ENCODE data around the gene ANO7. TPM values are rescaled to one million over a fixed set of nuclear protein-coding genes. Genes with fewer than 3 reads are reported as not detected.

ANO7 gene
- total and polyA plus RNA-seq, 2 of the 8 experiments (the other 6 are each of a cell fraction or from before 2014, with no cell fraction given) = 3.2 to 6.9 TPM

DNA sequence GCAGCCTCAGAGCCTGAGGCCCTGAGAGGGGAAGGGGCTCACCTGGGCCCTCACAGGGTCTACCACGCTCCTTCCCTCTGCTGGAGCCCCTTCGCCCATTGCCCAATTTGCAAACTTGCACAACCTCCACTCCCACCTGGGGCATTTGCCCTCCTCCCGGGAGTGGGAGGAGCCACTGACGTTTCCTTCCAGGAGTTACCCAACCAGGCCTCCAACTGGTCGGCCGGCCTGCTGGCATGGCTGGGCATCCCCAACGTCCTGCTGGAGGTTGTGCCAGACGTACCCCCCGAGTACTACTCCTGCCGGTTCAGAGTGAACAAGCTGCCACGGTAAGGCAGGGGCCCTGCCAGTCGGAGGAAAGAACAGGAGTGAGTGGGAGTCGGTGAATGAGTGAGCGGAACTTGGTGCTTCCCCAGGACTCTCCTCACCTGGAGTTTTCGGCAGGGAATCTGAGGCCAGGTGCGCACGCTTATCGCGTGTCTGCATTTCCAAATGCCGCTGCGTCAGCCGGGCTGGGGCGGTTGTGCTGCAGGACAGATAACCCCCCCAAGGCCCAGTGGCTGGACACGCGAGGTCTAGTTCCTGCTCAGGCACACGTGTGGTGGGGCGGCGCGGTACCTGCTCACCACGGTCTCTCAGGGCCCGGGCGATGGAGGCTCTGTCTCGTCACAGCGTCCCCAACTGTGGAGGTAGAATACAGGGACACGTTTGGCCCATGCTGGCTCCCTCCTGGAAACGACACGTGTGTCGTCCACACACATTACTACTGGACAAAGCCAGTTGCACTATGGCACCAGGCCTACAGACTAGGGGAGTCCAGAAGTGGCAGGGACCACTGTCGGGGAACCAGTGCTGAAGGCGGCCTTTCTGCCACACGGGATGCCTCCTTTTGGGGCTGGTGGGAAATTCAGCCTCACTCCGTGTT is 11.7 kb downstream of the ANO7 start:
- Histone ChIP-seq H3K18ac (ENCODE audit: extremely low read depth, low read length) (no peak overlapping the region), H3K23ac (ENCODE audit: insufficient read length) (no peak overlapping the region), H3K36me3 (ENCODE audit: control insufficient read depth in 2 of 4, insufficient read depth in 4 of 4, low read length in 3 of 4) (no peaks in the 10 kb centered on the region), H3K4me3 (ENCODE audit: extremely low read depth in 1 of 4, insufficient read depth in 2 of 4, low read depth in 3 of 4, low read length in 4 of 4) (no peak overlapping the region), H3K4ac (replicated peaks; ENCODE audit: insufficient read length, low read depth, low read length) (no peak overlapping the region), H3K4me2 (ENCODE audit: insufficient read depth in 1 of 2, low read depth in 2 of 2, low read length in 2 of 2) (no peak overlapping the region), H2AFZ (ENCODE audit: low read length) (no peak overlapping the region), H3K79me2 (ENCODE audit: control insufficient read depth in 1 of 2, insufficient read depth in 2 of 2, low read length in 2 of 2) (no peaks in the 10 kb centered on the region), H2BK120ac (replicated peaks; ENCODE audit: low read depth, low read length) (no peak overlapping the region), H2AK5ac (ENCODE audit: low read depth, low read length) (no peak overlapping the region), H3K27me3 (replicated peaks in 1 of 4; ENCODE audit: control insufficient read depth in 3 of 4, extremely low read depth in 1 of 4, insufficient read depth in 3 of 4, low read length in 3 of 4) (no peaks in the 10 kb centered on the region; a peak in 1 of 7 replicates), H4K5ac (ENCODE audit: insufficient read length, low read depth, low read length) (no peak overlapping the region), H3K9me3 (ENCODE audit: insufficient read depth in 2 of 2, low read depth in 1 of 2, low read length in 1 of 2) (no peaks in the 10 kb centered on the region), H4K91ac (replicated peaks; ENCODE audit: insufficient read length, low read length) (no peak overlapping the region), H2BK15ac (ENCODE audit: low read length) (no peak overlapping the region), H3K9ac (replicated peaks in 1 of 4; ENCODE audit: extremely low read depth in 1 of 4, low read depth in 3 of 4, low read length in 3 of 4) (no peak overlapping the region; a peak in 1 of 7 replicates), H3K79me1 (ENCODE audit: low read depth, low read length) (no peaks in the 10 kb centered on the region), H4K8ac (ENCODE audit: extremely low read depth, insufficient read depth, low read length) (peak overlapping the region; percentile 79; the same call in 1 of the 2 replicates), H3K27ac (ENCODE audit: low read depth, low read length) (no peak overlapping the region), H2BK5ac (ENCODE audit: low read depth, low read length) (peak overlapping the region; percentile 52; the same call in 1 of the 2 replicates), H4K20me1 (replicated peaks in 1 of 2; ENCODE audit: control insufficient read depth in 1 of 2, insufficient read depth in 2 of 2, low read length in 2 of 2) (peaks cover 0 to 3% of the 10 kb centered on the region in 2 experiments), H2BK20ac (ENCODE audit: low read length) (no peak overlapping the region), H2BK12ac (ENCODE audit: low read depth, low read length) (peak overlapping the region; percentile 60; the same call in 1 of the 2 replicates), H3K4me1 (replicated peaks in 1 of 4; ENCODE audit: control insufficient read depth in 3 of 4, insufficient read depth in 4 of 4, low read length in 3 of 4) (no peaks in the 10 kb centered on the region; a peak in 1 of 7 replicates), H3K23me2 (ENCODE audit: low read depth, low read length) (no peaks in the 10 kb centered on the region), H3K56ac (replicated peaks; ENCODE audit: insufficient read length, low read depth, low read length) (no peak overlapping the region), H3K14ac (ENCODE audit: insufficient read length) (no peak overlapping the region)
- ChIA-PET CTCF (ENCODE audit: partially characterized antibody) (no interaction called here), POLR2A (ENCODE audit: partially characterized antibody) (no interaction called here)
- FAIRE-seq (no peak), DNase-seq (ENCODE audit: low read depth in 1 of 2, low spot score in 2 of 2) (no peak)
- 91% methylated on average over 37 of the region's 42 CpGs; no CpG with 5 or more reads in 1 of the 2 experiments for WGBS, 2 experiments (ENCODE audit: extremely low coverage in 1 of 2, insufficient coverage in 1 of 2, insufficient read length in 1 of 2, insufficient replicate concordance in 2 of 2, low coverage in 1 of 2, low lambda C conversion rate in 2 of 2, missing lambda C conversion rate in 1 of 2)
- TF ChIP-seq CEBPB (IDR thresholded peaks at IDR 0.05; ENCODE audit: low read depth, low read length) (peak; percentile 34; the same call in 1 of the 2 replicates), RFX5 (IDR thresholded peaks at IDR 0.05; ENCODE audit: borderline replicate concordance, low read depth, low read length) (no peak)
